Fibroblast of mammary gland (primary cell): ENCODE data around the gene SNTA1.
"Not testable (repeated sequence)": the region's sequence is repeated elsewhere in the genome, so short reads cannot be mapped to it uniquely, and the experiment has no call there.

Experiments used
- DNase-seq: peaks from one replicate; pipeline ENCODE4 v3.0.0-alpha.2; 2010; ENCODE audit warnings: low read depth
- H3K4me3 ChIP-seq: 2 replicates; pipeline ENCODE4 v1.5.1; 2011; ENCODE audit warnings: low read depth, mild to moderate bottlenecking, low read length, moderate library complexity; ENCODE audit not compliant: control insufficient read depth
- CTCF ChIP-seq: conservative IDR thresholded peaks from 2 replicates; pipeline ENCODE4 v1.5.1; 2011; ENCODE audit warnings: low read depth, low read length, inconsistent platforms; ENCODE audit not compliant: control insufficient read depth, insufficient read depth

Gene SNTA1

GRCh38 chr20:33474097-33474873, 30.7 kb upstream of the SNTA1 start:
- DNase-seq: no peak
- TF ChIP-seq CTCF: no peak
- no peak overlapping the region for H3K4me3 ChIP-seq

GRCh38 chr20:33472868-33473435, 29.4 kb upstream of the SNTA1 start:
- no peak for DNase-seq
- H3K4me3 ChIP-seq: no peak overlapping the region
- no peak for TF ChIP-seq CTCF

DNA sequence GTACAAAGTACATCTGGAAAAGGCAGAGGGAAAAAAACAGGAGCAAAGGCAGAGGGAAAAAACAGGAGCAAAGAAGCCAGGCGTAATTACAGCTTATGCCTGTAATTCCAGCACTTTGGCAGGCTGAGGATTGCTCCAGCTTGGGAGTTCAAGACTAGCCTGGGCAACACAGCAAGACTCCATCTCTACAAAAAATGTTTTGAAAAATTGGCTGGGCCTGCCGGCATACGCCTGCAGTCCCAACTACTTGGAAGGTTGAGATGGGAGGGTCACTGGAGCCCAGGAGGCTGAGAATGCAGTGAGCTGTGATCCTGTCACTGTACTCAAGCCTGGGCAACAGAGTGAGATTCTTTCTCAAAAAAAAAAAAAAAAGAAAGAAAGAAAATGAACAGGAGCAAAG, 27.3 kb upstream of the SNTA1 start:
- no peak for TF ChIP-seq CTCF
- DNase-seq: no peak
- no peak overlapping the region for H3K4me3 ChIP-seq

- no peak for DNase-seq
- no peak overlapping the region for H3K4me3 ChIP-seq
- no peak for TF ChIP-seq CTCF
Observed at GRCh38 chr20:33470457-33470856, 26.9 kb upstream of the SNTA1 start.

DNA sequence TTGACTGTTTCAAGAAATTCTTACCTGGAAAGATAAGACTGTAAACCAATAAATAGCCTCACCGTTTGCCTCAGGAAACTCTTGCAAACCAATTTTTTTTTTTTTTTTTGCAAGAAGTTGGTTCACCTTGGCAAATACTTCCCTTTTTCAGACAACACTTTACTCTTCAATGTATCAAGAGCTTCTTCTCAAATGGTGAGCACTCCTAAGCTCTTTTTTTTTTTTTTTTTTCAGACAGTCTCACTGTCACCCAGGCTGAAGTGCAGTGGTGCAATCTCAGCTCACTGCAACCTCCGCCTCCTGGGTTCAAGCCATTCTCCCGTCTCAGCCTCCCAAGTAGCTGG, 22.7 kb upstream of the SNTA1 start:
- TF ChIP-seq CTCF: no peak
- no peak for DNase-seq
- H3K4me3 ChIP-seq: no peak overlapping the region

GRCh38 chr20:33465481-33466302, 22.1 kb upstream of the SNTA1 start:
- TF ChIP-seq CTCF: no peak
- no peak overlapping the region for H3K4me3 ChIP-seq
- no peak for DNase-seq

DNA sequence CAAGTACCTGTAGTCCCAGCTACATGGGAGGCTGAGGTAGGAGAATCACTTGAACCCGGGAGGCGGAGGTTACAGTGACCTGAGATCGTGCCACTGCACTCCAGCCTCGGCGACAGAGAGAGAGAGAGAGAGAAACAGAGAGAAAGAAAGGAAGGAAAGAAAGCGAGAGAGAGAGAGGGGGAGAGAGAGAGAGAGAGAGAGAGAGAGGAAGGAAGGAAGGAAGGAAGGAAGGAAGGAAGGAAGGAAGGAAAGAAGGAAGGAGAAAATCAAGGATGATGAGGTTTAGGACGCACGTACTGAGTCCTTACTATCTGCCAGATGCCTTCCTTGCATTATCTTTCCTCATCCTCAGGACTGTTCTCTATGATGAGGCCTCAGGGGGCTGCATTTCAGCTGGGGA, 21.2 kb upstream of the SNTA1 start:
- H3K4me3 ChIP-seq, DNase-seq: not testable (repeated sequence)
